Heart left ventricle (tissue), 16 donors: Measurements from ENCODE around the gene NHERF1. TPM values are rescaled to one million over a fixed set of nuclear protein-coding genes. Genes with fewer than 3 reads are reported as not detected.
A peak's percentile ranks its signal among the peaks of the same experiment; 100 is the strongest.

ENCODE experiments used
- ATAC-seq, 4 donors: fragments of 200-7000 bp; cut with Tn5 transposase; one replicate each; pipeline ENCODE4 v1.9.1; 2020 to 2022; ENCODE audit warnings: moderate library complexity in 4 of 4, mild to moderate bottlenecking in 3 of 4, moderate number of reproducible peaks in 1 of 4
- DNase-seq, 5 donors: peaks; one replicate each; pipeline ENCODE4 v3.0.0-alpha.2; 2020
- H3K27ac ChIP-seq, 12 donors: fragments of 200-600 bp; sonication (generic) in 4 of 12; one replicate each; pipeline versions ENCODE4 v1.5.0 to v1.8.0; 2016 to 2022; ENCODE audit warnings: mild to moderate bottlenecking in 2 of 12
- H3K27me3 ChIP-seq, 9 donors: fragments of 200-600 bp; sonication (generic) in 2 of 9; one replicate each; pipeline versions ENCODE4 v1.5.1 to v1.8.0; 2016 to 2022; ENCODE audit warnings: mild to moderate bottlenecking in 3 of 9
- H3K36me3 ChIP-seq, 9 donors: fragments of 200-600 bp; sonication (generic) in 2 of 9; one replicate each; pipeline versions ENCODE4 v1.5.0 to v1.8.0; 2018 to 2022; ENCODE audit warnings: mild to moderate bottlenecking in 2 of 9
- H3K4me1 ChIP-seq, 12 donors: fragments of 200-600 bp; sonication (generic) in 4 of 12; one replicate each; pipeline versions ENCODE4 v1.5.0 to v1.8.0; 2016 to 2022; ENCODE audit warnings: mild to moderate bottlenecking in 3 of 12
- H3K4me3 ChIP-seq, 12 donors: fragments of 200-600 bp; sonication (generic) in 4 of 12; one replicate each; pipeline versions ENCODE4 v1.5.0 to v1.8.0; 2017 to 2022; ENCODE audit warnings: mild to moderate bottlenecking in 9 of 12, moderate library complexity in 4 of 12
- H3K9me3 ChIP-seq, 12 donors: fragments of 200-600 bp; sonication (generic) in 4 of 12; one replicate each; pipeline versions ENCODE4 v1.5.0 to v1.8.0; 2016 to 2022; ENCODE audit warnings: mild to moderate bottlenecking in 1 of 12
- CTCF ChIP-seq, 12 donors: fragments of 200-600 bp; sonication (generic) in 4 of 12; IDR thresholded peaks; one replicate each; pipeline versions ENCODE4 v1.5.0 to v1.8.0; 2018 to 2022; ENCODE audit warnings: antibody characterized with exemption in 12 of 12, mild to moderate bottlenecking in 5 of 12
- POLR2A ChIP-seq, 2 donors: fragments of 450-650 bp; IDR thresholded peaks; one replicate each; pipeline ENCODE4 v1.6.1; 2017; ENCODE audit warnings: antibody characterized with exemption in 2 of 2, mild to moderate bottlenecking in 2 of 2, moderate library complexity in 2 of 2
- WGBS, 4 donors: extraction: QIAGEN DNeasy Blood & Tissue Kit in 2 of 4; methylation state at CpG; one replicate each; pipeline versions ENCODE4 v1.1.5 to v1.1.7; 2013 to 2018; 5-methylcytosine and 5-hydroxymethylcytosine counted together
- intact Hi-C, 10 donors: fragments of 100-400 bp; cut with DNase I; formaldehyde crosslinking; loops; one replicate each; pipeline versions ENCODE4 v1.11.1 to v1.14.2; 2022
- polyA plus RNA-seq, 2 donors: library from polyadenylated mRNA; stranded (reverse); fragments of 200-250 nt; gene quantifications; one replicate each; pipeline ENCODE4 v1.2.3, GENCODE V29; 2013
- total RNA-seq, 9 donors: library from RNA; depleted of rRNA in 2 of 9; stranded (reverse); fragments of >200 nt in 2 of 9; fragmentation: NEBNext Ultra II Directional in 3 of 9; extraction: Animal tissue kit (Norgen Biotek cat#: 25700) in 3 of 9; gene quantifications; one replicate each; pipeline versions ENCODE4 v1.1.0 to v1.2.4, GENCODE V29; 2016 to 2023
- donor health status: ischemic (EF 13 %, LVEDD 7.1; RV severe dilation, severe dysfunction).
- donor health status: healthy with polysubstance abuse.
- donor health status: DM: no; HTN: yes; CAD: no.
- donor health status: DM: no; HTN: no; CAD: no.
- donor health status: ischemic (EF 25% LVEDD 6.9; RV normal size, moderate dysfunction).
- donor health status: ischemic (EF 25% LVEDD 5.7; RV mildly dilated, moderate dysfunction).
- donor health status: healthy.
- donor health status: DM: yes; HTN: yes; CAD: no.
- donor health status: ischemic (EF 35%, LVEDD 5.7; RV mildly dilated, moderate dysfunction).
- donor health status: nonischemic (EF 11% LVEDD 7.7; RV severe dilation, severe dysfunction).
- donor health status: DM: yes; HTN: yes; CAD: no.
- donor health status: PGD.
- donor health status: ischemic (EF 29% LVEDD 5.4; RV normal size, mild dysfunction).
- donor health status: nonischemic (EF 23%, LVEDD 6.1; RV moderate dilation, normal function).

Gene NHERF1
- total and polyA plus RNA-seq, 11 donors = 7.5 to 42.2 (median 19.2) TPM

GRCh38 chr17:74736513-74737298, 11.7 kb upstream of the NHERF1 start, which contains the start of gene RAB37:
Gene RAB37, plus strand, starts transcription at chr17:74737256. Its CDS starts 17 bp downstream, at chr17:74737273.
- WGBS, 4 donors = 1 to 3% (median 2%) methylated on average over 28 to 67 of the region's 67 CpGs
- DNase-seq = peak in 1 of 5 donors; percentile 79
- H3K4me1 ChIP-seq = peaks cover 0 to 56% (median 19%) of the 10 kb centered on the region in 12 donors
- H3K9me3 ChIP-seq = no peaks in the 10 kb centered on the region
- H3K27me3 ChIP-seq = peaks cover 18 to 55% (median 32%) of the 10 kb centered on the region in 9 donors
- TF ChIP-seq CTCF (IDR thresholded peaks at IDR 0.05) (peak in 10 of 12 donors; percentile 26 to 56 (median 42)), POLR2A (IDR thresholded peaks at IDR 0.05) (no peak)
- H3K4me3 ChIP-seq = peak within 1 kb of the TSS; percentile 16 to 59 (median 45)
- H3K27ac ChIP-seq = peak within 1 kb of the TSS in 9 of 12 donors; percentile 6 to 87 (median 36)
- ATAC-seq = peak in 3 of 4 donors; percentile 45 to 57 (median 53)
- intact Hi-C loops = loop anchor here (1.0 to 5.0 kb wide), 4 partner anchors 36 to 80 kb away; no protein-coding TSS in a partner anchor
- H3K36me3 ChIP-seq = no peaks in the 10 kb centered on the region

- TF ChIP-seq POLR2A (IDR thresholded peaks at IDR 0.05) (no peak), CTCF (IDR thresholded peaks at IDR 0.05) (peak in 9 of 12 donors; percentile 8 to 33 (median 24))
- H3K4me1 ChIP-seq = peaks cover 0 to 64% (median 23%) of the 10 kb centered on the region in 12 donors
- DNase-seq (peak in 1 of 5 donors; percentile 40), ATAC-seq (peak in 2 of 4 donors; percentile 8 to 21)
- intact Hi-C loops = loop anchor here in 9 of 10 donors (2.0 to 5.0 kb wide), 3 partner anchors 35 to 81 kb away; no protein-coding TSS in a partner anchor
- H3K9me3 ChIP-seq = no peaks in the 10 kb centered on the region
- no peaks in the 10 kb centered on the region for H3K36me3 ChIP-seq
- peaks cover 18 to 55% (median 35%) of the 10 kb centered on the region in 9 donors for H3K27me3 ChIP-seq
- peak overlapping the region in 11 of 12 donors; percentile 20 to 59 (median 45) for H3K4me3 ChIP-seq
- 5 to 26% (median 12%) methylated on average over 14 to 38 of the region's 38 CpGs for WGBS, 4 donors
- H3K27ac ChIP-seq = peak overlapping the region in 7 of 12 donors; percentile 6 to 87 (median 47)
These were observed 11.0 kb upstream of the NHERF1 start for GRCh38 chr17:74737299-74738050.

- H3K9me3 ChIP-seq = no peaks in the 10 kb centered on the region
- H3K4me3 ChIP-seq = peak overlapping the region in 11 of 12 donors; percentile 15 to 59 (median 45)
- peaks cover 18 to 55% (median 35%) of the 10 kb centered on the region in 9 donors for H3K27me3 ChIP-seq
- peak overlapping the region in 6 of 12 donors; percentile 15 to 87 (median 28) for H3K27ac ChIP-seq
- TF ChIP-seq CTCF (IDR thresholded peaks at IDR 0.05) = no peak
- TF ChIP-seq POLR2A (IDR thresholded peaks at IDR 0.05) = no peak
- no peaks in the 10 kb centered on the region for H3K36me3 ChIP-seq
- 39 to 45% (median 42%) methylated on average over 13 to 16 of the region's 16 CpGs for WGBS, 4 donors
- ATAC-seq = peak; percentile 10 to 46 (median 30)
- peaks cover 0 to 73% (median 23%) of the 10 kb centered on the region in 12 donors for H3K4me1 ChIP-seq
- intact Hi-C loops = loop anchor here in 7 of 10 donors (5.0 kb wide), 2 partner anchors 34 to 81 kb away; no protein-coding TSS in a partner anchor
- DNase-seq = peak in 3 of 5 donors; percentile 52 to 80 (median 76)
These were observed 10.1 kb upstream of the NHERF1 start for GRCh38 chr17:74738051-74738996.
